GM18508 (cell line): ENCODE measurements around the gene POLR2M.

Experiments
- ATAC-seq: cut with Tn5 transposase; IDR thresholded peaks from one replicate; pipeline ENCODE4 v1.9.1; 2021; ENCODE audit warnings: moderate number of reproducible peaks; ENCODE audit not compliant: insufficient read depth, unreplicated experiment

Gene POLR2M

DNA sequence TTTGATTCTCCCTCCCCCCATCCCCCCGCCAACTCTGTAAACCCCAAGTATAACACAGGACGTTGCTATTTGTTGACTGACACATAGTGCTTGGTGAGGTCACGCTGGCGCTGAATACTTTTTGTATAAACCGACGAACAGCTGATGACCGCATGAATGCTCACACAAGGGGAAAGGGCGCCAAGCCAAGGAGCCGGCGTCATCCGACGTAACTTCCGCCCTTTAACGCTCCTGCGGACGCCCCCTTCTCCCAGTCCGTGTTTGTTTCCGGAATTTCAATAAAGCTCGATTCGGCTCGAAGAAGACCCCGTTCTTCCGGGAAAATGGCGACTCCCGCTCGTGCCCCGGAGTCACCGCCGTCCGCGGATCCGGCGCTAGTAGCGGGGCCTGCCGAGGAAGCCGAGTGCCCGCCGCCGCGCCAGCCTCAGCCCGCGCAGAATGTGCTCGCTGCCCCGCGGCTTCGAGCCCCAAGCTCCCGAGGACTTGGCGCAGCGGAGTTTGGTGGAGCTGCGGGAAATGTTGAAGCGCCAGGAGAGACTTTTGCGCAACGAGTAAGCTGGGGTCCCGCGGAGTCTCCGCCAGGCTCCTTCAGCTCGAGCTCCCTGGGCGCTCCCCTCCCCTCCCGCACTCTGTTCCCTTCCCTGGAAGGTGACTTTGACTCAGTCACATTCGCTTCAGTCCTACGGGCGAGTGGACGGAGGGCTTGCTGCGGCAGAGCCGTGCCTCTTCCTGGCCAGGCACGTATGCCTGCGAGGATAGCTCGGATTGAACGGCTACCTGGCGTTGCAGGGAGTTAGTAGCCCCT is at the start of gene POLR2M:
Gene POLR2M (plus strand): TSS at position 310 of the 805 bp plus-strand sequence. CDS start 129 bp downstream, at position 439.
- ATAC-seq, result peak; percentile 72

DNA sequence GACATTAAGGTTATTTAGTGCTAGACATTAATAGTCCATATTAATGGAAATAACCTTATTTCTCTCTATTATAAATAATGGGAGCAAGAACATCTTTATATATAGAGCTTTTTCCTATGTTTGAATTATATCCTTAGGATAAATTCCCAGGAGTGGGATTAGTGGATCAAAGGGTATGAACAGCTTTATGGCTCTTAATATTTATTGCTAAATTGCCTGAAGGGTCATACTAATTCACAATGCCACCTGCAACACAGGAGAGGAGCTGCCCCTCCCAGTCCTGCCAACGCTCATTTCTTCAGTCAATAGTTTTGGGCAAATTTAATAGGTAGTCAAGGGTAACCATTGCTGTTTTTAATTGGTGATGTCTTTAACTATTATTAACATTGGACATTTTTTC is 48.9 kb upstream of the POLR2M start:
- no peak for ATAC-seq

DNA sequence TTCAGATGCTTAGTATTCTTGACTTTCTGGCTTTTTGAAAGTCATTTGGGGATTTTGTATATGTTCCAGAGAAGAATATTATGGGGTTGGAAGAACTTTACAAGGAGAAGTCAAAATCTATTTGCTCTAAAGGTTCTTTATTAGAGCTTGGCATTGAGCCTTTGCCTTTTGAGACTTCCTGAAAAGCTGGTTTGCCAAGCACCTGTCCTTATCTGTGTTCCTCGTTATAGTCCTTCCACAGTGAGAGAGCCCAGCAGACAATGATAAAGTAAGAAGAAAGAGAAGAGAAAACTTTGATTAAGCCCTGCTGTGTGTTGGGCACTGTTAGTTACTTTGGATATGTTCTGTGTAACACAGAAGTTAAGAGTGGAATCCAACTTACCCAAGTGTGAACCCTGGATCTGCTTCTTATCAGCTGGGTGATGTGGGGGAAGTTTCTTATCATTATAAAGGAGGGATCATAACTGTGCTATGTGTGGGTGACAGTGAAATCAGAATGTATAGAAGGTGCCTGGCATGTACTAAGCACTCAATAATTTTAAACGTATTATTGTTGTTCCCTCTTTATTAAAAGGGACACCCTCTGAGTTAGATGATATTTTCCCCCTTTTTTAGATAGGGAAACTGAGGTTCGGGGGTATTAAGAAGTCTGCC is 44.3 kb upstream of the POLR2M start:
- ATAC-seq, result no peak

DNA sequence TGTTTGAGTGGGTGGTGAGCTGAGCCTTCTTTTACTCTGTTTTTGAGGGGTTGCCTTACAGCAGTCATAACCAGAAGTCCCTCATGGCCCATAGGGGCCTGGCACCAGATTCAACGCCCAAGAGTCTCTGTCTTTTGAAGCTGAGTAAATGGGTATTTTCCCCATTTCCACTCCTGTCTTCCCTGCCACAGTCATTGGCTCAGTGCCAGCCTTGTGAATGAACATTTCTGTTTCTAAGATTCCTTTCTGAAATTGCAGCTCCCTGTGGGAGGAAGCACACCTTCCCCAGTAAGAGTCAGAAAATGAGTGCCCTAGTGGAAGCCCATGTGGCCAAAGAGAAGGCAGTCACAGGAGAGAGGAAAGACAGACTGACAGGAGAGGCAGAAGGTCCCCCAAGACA is 43.7 kb upstream of the POLR2M start:
- no peak for ATAC-seq

DNA sequence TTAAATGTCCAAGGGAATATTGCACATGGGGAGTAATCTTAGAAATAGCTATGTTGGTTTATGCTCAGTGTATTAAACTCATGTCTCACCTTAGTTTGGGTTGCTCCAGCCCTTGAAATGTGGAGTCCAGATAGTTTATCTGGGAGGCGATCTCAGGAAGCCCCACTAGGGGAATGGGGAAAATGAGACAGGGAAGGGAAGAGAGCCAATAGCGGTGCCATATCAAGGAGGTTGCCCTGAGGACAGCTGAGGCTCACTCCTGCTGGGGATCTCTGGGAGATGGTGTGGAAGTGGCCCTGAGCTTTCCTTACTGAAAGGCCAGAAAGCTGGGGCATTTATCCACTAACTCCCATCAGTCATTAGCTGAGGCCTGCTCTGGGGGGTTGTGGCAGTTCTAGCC is 43.3 kb upstream of the POLR2M start:
- no peak for ATAC-seq

DNA sequence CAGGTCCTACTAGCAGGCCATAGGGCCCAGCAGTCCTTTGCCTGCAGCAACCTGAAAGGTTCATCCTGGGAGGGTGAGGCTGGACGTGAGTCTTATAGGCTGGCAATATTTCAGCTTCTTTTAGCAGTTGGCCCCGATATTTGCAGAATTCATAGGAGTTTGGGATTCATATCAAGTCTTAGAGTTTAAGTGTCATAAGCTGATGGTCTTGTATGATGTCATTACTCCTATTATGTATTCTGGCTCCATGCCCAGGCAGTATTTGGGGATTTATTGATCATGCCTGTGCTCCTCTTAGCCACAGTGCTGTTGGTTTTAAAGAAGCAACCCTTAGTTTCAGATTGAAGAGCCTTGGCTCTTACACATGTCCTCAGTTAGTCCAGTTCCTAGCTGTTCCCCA is 41.3 kb upstream of the POLR2M start:
- ATAC-seq, result no peak

DNA sequence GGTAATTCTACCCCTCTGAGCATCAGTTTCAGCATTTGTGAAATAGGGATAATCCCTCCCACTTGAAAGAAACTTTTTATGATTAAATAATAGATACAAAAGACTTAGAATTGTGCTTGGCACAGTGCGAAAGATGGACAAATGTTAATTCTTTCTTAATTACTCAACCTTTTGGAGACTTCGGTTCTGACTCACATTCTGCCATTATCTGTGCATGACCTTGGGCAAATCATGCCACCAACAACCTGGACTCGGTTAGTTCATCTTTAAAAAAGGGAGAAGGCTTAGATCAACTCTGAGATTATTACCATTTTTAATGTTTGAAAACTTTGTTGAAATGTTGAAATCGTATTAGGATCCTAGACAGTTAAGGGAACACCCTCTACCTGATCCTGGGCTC is 40.6 kb upstream of the POLR2M start:
- no peak for ATAC-seq

DNA sequence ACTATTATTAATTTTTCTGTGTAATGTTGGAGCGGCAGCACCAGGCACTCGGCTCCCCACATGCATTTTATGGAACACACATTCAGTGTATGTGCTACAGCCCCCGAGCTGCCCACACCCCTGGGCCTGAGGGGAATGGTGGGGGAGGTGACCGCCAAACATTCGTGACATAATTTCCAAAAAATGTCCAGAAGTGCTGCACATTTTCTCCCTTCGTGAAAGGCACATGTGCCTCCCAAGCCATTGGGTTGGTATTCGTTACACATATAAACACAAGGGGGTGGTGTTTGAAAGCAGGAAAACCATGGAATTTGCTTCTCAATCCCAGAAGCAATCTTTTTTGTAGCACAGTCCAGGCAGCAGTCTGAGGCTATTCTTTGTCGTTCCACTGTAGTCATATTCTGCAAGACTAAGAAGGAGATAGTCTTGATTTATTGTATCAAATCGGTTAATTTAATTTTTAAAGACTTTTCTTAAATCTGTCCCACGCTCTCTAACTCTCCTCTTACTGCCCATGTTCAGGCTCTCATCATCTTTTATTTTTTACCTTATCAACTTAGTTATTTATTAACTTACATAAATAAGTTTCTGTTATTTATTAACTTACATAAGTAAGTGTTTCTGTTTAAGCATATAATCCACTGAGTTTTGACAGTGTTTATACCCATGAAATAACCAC is 39.2 kb upstream of the POLR2M start:
- ATAC-seq, result no peak

DNA sequence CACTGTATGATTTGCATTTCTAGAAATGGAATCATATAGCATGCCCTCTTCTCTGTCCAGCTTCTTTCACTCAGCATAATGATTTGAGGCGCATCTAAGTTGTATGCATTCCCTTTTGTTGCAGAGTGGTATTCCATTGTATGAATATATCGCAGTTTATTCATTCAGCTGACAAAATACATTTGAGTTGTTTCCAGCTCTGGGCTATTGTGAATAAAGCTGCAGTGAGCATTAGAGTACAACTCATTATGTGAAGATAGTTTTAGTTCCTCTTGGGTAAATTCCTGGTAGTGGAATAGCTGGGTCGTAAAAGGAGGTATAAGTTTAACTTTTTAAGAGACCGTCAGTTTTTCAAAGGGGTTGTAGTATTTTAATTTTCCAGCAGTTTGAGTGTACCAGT is 38.5 kb upstream of the POLR2M start:
- ATAC-seq, result no peak

DNA sequence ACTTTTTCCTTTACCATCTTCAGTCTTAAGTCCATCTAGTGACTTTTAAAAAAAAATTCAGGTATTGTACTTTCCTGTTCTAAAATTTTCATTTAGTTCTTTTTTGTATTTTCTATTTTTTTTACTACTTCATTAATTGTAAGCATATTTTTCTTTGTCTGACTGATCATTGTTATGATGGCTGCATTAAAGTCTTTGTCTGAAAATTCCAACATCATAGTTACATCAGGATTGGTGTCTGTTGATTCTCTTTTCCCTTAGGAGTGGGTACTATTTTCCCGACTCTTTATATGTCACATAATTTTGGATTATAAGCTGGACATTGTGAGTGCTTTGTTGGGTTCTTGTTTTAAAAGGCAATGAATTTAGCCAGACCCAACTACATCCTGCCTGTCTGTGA is 34.9 kb upstream of the POLR2M start:
- ATAC-seq, result no peak

DNA sequence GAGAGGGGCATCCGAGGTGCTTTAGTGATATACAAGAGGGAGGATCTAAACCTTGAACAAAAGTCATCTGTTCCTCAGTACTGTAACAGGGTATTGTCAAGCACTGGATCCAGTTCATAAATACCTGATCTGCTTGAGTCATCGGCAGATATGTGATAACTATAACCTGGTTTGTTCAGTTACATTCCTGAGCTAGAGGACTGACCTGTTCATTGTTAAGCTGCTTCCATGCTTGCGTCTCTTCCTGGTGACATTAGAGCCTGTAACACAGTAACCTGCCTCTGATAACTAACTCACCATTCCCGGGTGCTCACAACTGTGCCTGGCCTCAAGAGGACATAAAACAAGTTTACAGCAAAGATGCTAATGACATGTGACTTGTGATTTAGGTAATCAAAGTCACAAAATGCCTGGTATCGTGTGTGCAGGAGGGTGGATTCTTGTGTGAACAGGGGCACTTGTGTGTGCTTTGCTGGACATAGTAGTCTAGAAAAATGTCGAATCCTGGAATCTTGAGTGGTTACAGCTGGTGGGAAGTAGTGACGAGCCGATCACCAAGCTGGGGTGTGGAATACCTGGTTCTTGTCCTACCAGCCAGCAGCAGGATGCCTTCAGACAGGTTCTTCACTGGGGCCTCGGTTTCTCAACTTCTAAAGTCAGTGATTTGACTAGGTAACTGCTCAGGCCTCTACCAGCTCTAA is 30.9 kb upstream of the POLR2M start:
- no peak for ATAC-seq

DNA sequence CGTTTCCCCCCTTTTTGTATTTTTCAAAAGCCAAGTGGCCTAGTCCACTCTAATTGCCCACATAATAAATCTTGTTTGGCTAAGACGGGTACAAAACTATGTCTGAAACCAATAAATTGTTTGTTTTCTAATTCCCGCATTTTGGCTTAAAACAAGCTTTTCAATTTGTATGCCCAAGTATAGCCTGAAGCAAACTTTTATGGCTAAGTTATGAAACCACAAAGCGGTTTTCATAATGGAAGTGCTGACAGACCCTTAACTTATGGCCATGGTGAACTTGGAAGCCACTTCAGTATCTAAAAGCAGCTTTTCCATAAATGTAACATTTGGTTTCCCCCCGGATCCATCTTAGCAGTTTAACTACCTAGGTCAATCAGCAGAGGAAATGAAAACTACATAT is 29.9 kb upstream of the POLR2M start:
- no peak for ATAC-seq

DNA sequence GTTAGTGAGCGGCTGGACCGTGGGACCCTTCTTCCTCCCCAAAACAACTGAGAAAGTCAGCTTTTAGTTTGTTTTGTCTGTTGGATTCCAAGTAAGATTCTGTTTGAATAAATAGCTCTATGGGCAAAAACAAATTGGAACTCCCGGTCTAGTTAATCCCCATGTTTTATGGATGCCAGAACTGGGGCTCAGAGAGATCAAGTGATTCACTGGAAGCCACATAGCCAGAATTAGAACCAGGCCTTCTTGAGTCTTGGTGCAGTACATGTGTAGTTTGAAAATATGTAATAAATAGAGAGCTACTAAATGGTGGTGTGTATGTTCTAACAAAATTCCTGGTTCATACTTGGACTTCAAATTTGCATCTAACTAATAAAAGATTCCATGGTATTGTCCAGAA is 29.3 kb upstream of the POLR2M start:
- ATAC-seq, result no peak

DNA sequence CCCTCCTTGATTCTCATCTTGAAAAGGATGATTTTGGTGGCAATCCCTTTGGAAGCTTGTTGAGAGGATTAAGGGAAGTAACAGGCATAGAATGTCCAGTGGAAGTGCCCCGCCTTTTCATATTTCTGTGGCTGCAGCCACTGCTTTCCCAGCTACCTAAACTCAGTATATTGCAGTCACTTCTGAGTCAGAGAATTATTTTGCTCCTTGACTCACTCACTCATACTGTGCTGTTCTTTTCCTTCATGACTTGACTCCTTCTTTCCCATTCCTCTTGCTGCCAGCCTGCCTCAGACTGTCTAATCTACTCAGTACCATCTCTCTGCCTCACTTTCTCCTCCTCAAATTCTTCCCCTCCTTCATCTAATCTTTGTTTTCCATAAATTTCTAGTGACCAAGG is 26.5 kb upstream of the POLR2M start:
- no peak for ATAC-seq

DNA sequence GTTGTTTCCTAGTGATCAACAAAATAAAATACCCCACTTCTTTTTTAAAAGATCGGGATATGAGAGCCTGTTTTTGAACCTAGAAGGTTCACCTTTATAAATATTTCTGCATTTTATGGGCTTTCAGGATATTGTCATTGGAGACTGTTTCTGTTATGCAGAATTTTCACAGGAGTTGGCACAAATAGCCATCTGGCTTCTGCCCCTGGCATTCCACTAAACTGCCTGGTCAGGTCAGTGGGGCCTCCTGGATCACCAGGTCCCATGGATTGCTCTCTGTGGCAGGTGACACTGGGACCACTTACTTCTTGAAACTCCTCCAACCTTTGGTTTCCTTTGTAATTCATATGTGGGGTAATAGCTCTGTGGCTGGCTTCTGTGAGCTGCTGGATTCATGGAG is 25.5 kb upstream of the POLR2M start:
- ATAC-seq, result no peak

DNA sequence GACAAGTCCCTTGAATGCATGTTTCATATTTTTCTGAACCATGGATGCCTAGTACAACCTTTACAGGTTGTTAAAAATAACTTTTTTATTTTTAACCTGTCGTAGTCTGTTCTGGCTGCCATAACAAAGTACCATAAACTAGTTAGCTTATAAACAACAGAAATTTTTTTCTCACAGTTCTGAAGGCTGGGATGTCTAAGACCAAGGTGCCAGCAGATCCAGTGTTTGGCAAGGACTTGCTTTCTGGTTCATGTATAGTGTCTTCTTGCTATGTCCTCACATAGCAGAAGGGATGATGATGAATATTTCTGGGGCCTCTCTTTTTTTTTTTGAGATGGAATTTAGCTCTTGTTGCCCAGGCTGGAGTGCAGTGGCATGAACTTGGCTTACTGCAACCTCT is 23.0 kb upstream of the POLR2M start:
- no peak for ATAC-seq

DNA sequence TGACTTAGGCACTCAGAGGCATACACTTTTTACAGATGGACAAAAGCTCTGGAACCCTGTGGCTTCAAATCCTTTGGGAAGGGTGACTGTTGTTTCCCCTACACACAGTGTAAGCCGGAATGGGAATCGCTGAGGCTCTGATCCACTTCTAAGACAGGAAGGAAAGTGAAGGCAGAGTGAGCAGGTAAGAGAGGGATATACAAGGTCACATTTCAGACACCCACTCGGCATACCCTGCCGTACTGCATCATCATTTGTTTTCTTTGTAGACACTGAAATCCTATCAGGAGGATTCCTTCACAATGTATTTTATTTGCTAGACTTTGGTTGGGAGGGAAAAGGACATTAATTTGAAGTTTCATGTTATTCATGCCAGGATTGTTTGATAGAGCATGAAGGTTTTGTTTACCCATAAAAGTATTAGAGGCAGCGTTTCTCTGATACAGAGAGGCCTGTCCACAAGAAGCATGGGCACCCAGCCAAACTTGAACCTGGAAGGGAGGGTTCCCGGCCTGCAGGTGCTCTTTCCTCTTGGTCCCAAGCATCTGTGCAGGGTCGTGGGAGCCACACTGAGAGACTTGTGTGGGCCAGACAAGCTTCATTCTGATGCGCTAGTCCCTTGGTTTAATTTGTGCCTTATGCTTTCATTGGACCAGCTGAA is 21.9 kb upstream of the POLR2M start:
- ATAC-seq, result no peak

DNA sequence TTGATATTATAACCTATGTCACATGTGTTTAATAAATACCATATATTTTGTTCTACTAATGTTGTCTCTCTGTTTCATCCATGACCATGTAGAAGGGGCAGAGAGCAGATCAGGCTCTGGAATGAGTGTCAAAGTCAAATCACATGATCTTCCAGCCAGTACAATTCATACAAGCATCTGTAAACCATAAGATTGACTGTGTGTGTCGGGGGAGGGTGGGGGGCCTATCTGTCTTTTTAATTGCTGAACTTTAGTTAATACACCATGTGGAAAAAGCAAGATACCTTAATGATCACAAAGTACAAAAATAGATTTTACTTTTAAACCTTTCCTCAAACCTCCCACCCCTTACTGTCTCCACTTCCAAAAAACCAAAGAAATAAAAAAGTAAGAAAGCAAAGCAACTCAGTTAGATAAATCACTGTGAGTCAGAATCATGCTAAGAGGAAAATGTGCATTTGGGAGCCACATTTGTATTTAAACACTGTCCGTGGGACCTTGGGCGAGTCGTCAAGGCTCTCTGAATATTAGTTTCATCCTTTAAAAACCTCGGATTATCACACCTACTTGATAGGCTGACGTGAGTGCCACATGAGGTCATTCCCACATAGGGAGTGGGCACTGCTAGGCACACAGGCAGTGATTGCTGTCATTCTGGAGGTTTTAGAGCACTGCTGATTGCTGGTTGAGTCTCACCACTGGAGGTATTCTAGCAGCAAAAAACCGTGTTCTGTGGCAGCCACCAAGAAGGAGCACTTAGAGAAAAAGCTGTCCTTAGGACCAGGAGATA is 21.0 kb upstream of the POLR2M start:
- ATAC-seq, result no peak

DNA sequence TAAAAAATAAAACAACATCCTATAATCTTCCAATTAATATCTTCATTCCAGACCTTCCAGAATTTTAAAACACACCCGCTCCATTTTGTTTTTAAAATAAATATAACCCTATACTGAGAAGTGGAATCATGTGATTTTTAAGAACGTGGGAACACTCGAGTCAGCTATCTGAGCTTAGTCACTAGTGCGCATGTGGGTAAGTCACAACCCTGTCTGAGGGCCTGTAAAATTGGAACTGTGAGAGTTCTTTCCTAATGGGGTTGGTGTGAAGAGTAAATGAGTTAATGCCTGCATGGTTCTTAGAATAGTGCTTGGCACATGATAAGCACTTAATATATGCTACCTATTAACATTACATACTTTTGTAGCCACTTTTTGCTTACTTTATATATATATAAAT is 19.9 kb upstream of the POLR2M start:
- no peak for ATAC-seq
